A673 (cell line): ENCODE data around the gene FLYWCH1.

ENCODE experiments used
- EZH2 ChIP-seq: fragments of 200-600 bp; sonication (generic); IDR thresholded peaks from 2 replicates; pipeline ENCODE4 v1.6.1; 2017; ENCODE audit warnings: borderline replicate concordance, low read depth, mild to moderate bottlenecking, mixed read lengths, antibody characterized with exemption, low read length; ENCODE audit not compliant: poor library complexity, severe bottlenecking
- TF ChIP-seq, protein P1 (sequence below): fragments of 300-800, 200-600 bp; sonication (generic); conservative IDR thresholded peaks from 2 replicates; pipeline ENCODE4 v1.5.1; 2017; ENCODE audit warnings: low read depth, mild to moderate bottlenecking, antibody characterized with exemption, low read length, moderate library complexity, mixed read lengths

DNA sequence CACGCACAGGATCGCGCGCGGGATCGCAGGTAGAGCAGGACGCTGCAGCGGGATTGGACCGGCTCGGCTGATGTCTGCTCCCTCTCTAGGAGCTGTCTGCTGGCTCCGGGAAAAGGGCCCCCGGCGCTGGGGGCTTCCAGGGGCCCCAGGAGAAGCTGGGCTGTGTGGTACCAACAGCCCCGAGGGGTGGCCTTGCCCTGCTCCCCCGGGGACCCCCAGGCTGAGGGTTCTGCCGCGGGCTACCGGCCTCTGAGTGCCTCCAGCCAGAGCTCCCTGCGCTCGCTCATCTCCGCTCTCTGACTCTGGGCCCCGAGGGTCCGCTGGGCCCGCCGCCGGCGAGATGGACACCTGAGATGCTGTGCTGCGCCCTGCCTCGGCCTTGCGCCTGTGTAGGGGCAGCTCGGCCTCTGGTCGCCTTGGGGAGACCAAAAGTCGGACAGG, 56.0 kb downstream of the FLYWCH1 start:
- TF ChIP-seq, protein P1, sequence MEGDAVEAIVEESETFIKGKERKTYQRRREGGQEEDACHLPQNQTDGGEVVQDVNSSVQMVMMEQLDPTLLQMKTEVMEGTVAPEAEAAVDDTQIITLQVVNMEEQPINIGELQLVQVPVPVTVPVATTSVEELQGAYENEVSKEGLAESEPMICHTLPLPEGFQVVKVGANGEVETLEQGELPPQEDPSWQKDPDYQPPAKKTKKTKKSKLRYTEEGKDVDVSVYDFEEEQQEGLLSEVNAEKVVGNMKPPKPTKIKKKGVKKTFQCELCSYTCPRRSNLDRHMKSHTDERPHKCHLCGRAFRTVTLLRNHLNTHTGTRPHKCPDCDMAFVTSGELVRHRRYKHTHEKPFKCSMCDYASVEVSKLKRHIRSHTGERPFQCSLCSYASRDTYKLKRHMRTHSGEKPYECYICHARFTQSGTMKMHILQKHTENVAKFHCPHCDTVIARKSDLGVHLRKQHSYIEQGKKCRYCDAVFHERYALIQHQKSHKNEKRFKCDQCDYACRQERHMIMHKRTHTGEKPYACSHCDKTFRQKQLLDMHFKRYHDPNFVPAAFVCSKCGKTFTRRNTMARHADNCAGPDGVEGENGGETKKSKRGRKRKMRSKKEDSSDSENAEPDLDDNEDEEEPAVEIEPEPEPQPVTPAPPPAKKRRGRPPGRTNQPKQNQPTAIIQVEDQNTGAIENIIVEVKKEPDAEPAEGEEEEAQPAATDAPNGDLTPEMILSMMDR: no peak
- no peak for TF ChIP-seq EZH2
